ENCODE data around the gene LHX8. TPM values are rescaled to one million over a fixed set of nuclear protein-coding genes. Genes with fewer than 3 reads are reported as not detected.

The LHX8 gene
- total RNA-seq, 1 experiment from 2014 or later = not detected

DNA sequence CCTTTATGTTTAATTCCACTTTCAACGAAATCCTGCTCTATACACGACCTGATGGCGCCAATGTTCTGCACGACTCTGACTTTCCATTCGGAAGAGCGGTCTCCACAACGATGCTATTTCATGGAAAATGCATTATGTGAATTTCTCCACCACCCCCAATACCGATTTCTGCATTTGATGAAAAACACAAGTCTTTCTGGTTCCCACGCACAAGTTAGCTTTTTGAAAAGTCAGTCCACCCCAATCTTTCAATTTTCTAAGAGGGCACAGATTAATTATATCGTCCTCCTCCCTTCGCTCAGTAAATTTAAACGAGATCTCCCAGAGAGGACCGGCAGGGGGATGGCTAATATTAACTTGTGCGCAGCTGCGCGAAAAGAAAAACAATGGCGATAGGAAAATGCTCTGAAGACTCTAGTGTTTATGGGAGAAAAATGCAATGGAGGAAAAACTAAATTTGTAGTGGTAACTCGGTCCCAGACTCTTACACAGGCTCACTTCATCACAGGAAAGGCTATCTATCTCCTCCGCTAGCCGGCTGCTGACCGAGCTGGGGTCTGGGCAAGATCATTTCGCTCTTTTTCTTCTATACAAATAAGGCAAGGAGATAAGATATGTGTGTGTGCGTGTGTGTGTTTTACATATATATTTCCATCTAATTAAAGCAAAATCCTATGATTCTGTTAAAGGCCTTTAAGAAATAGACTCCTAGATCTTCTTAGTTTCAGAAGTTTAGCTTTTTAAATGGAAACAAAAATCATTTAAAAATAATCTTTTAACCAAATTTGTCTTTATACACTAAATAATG is 1.2 kb upstream of the LHX8 start:
- peak overlapping the region; percentile 15 to 79; a peak in 4 of 5 replicates for H3K4me3 Mint-ChIP-seq
- Histone ChIP-seq H3K23me2 (ENCODE audit: insufficient read length, low read depth, low read length, poor library complexity, severe bottlenecking) (peaks cover 46% of the 10 kb centered on the region), H2AFZ (ENCODE audit: low read length) (no peak overlapping the region), H3T11ph (ENCODE audit: low read length) (no peak overlapping the region), H4K8ac (replicated peaks; ENCODE audit: insufficient read length, low read depth, low read length) (no peak overlapping the region), H4K91ac (ENCODE audit: insufficient read length, low read depth, low read length) (no peak overlapping the region), H3K18ac (ENCODE audit: insufficient read length, low read depth, low read length) (no peak overlapping the region), H3K79me1 (ENCODE audit: insufficient read depth, low read depth, low read length, poor library complexity, severe bottlenecking) (no peaks in the 10 kb centered on the region), H3K9ac (ENCODE audit: extremely low read depth, insufficient read length, low read length) (no peak overlapping the region), H3K14ac (ENCODE audit: insufficient read depth, low read length) (no peak overlapping the region), H4K5ac (ENCODE audit: insufficient read length, low read depth, low read length) (no peak overlapping the region), H3K23ac (ENCODE audit: insufficient read length, low read depth, low read length) (no peak overlapping the region), H2BK5ac (ENCODE audit: insufficient read length, low read length) (no peak overlapping the region), H3K56ac (ENCODE audit: insufficient read length, low read depth, low read length) (no peak overlapping the region), H2BK15ac (ENCODE audit: low read depth, low read length) (no peak overlapping the region), H2AK5ac (ENCODE audit: insufficient read length, low read length) (no peak overlapping the region), H3K4me2 (ENCODE audit: insufficient read depth, insufficient read length, low read length) (peak overlapping the region; percentile 95), H3K27me3 (ENCODE audit: insufficient read depth, low read length) (peaks cover 80% of the 10 kb centered on the region), H2BK20ac (ENCODE audit: low read depth, low read length, poor library complexity, severe bottlenecking) (no peak overlapping the region), H2BK120ac (ENCODE audit: low read depth, low read length, poor library complexity, severe bottlenecking) (no peak overlapping the region), H3K9me3 (ENCODE audit: control insufficient read depth, low read depth, low read length) (no peaks in the 10 kb centered on the region), H3K4ac (ENCODE audit: low read depth, low read length) (no peak overlapping the region), H4K20me1 (ENCODE audit: control insufficient read depth, insufficient read depth, insufficient read length) (no peaks in the 10 kb centered on the region), H2BK12ac (ENCODE audit: insufficient read length, low read depth, low read length) (no peak overlapping the region), H3K27ac (ENCODE audit: insufficient read length, low read depth, low read length) (no peak overlapping the region), H3K4me1 (ENCODE audit: insufficient read depth, low read length) (peaks cover 3% of the 10 kb centered on the region; the same call in 1 of the 2 replicates), H3K79me2 (ENCODE audit: insufficient read depth, low read length) (no peaks in the 10 kb centered on the region)
- DNase-seq = no peak
- no peak overlapping the region for H3K27ac Mint-ChIP-seq
- peaks cover 2 to 12% of the 10 kb centered on the region in 2 experiments; a peak in 1 of 5 replicates for H3K9me3 Mint-ChIP-seq
- peaks cover 99% of the 10 kb centered on the region for H3K27me3 Mint-ChIP-seq (ENCODE audit: low read depth)
- no CpG with 5 or more reads among the region's 23 CpGs for WGBS (ENCODE audit: extremely low coverage, insufficient read length, low lambda C conversion rate)
- peaks cover 0 to 1% (median 0%) of the 10 kb centered on the region in 3 experiments; a peak in 1 of 7 replicates for H3K36me3 Mint-ChIP-seq (ENCODE audit: insufficient read depth in 1 of 3, low read depth in 3 of 3)
- TF ChIP-seq, protein P1, sequence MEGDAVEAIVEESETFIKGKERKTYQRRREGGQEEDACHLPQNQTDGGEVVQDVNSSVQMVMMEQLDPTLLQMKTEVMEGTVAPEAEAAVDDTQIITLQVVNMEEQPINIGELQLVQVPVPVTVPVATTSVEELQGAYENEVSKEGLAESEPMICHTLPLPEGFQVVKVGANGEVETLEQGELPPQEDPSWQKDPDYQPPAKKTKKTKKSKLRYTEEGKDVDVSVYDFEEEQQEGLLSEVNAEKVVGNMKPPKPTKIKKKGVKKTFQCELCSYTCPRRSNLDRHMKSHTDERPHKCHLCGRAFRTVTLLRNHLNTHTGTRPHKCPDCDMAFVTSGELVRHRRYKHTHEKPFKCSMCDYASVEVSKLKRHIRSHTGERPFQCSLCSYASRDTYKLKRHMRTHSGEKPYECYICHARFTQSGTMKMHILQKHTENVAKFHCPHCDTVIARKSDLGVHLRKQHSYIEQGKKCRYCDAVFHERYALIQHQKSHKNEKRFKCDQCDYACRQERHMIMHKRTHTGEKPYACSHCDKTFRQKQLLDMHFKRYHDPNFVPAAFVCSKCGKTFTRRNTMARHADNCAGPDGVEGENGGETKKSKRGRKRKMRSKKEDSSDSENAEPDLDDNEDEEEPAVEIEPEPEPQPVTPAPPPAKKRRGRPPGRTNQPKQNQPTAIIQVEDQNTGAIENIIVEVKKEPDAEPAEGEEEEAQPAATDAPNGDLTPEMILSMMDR (conservative IDR thresholded peaks at IDR 0.05) = peak; percentile 20; the same call in 1 of the 3 replicates
- H3K4me1 Mint-ChIP-seq = peaks cover 70 to 79% of the 10 kb centered on the region in 2 experiments

Measured in H9 (cell line).